K562 (cell line): Measurements from ENCODE around the gene MADD. TPM values are rescaled to one million over a fixed set of nuclear protein-coding genes. Genes with fewer than 3 reads are reported as not detected.
A peak's percentile ranks its signal among the peaks of the same experiment; 100 is the strongest.

Source experiments
- BRF1 ChIP-seq: IDR thresholded peaks from 3 replicates; pipeline ENCODE4 v1.6.1; 2011; ENCODE audit warnings: borderline replicate concordance, mild to moderate bottlenecking; ENCODE audit not compliant: insufficient read length; ENCODE audit errors: extremely low read depth
- CHD4 ChIP-seq: fragments of 200-600 bp; sonication (generic); IDR thresholded peaks from 3 replicates; pipeline ENCODE4 v1.6.1; 2012; ENCODE audit warnings: low read depth, mild to moderate bottlenecking, mixed read lengths, low read length, inconsistent platforms; ENCODE audit not compliant: insufficient read depth, insufficient replicate concordance, poor library complexity, severe bottlenecking
- ESRRA ChIP-seq: fragments of 450-650 bp; IDR thresholded peaks from 2 replicates; pipeline ENCODE4 v1.6.1; 2014; ENCODE audit warnings: low read depth, mild to moderate bottlenecking, moderate library complexity, borderline replicate concordance
- GABPB2 ChIP-seq: fragments of 250-450 bp; sonication (Bioruptor Pico); conservative IDR thresholded peaks from 2 replicates; pipeline ENCODE4 v1.5.1; 2021; ENCODE audit warnings: mild to moderate bottlenecking
- HEY1 ChIP-seq: fragments of 250-450 bp; sonication (Bioruptor Pico); IDR thresholded peaks from 2 replicates; pipeline ENCODE4 v1.5.0; 2020; ENCODE audit warnings: mild to moderate bottlenecking, moderate library complexity, borderline replicate concordance
- HNRNPLL ChIP-seq: fragments of 200-400 bp; formaldehyde crosslinking; IDR thresholded peaks from 2 replicates; pipeline ENCODE4 v1.6.1; 2017; ENCODE audit warnings: low read length, low read depth, mild to moderate bottlenecking; ENCODE audit not compliant: poor library complexity, severe bottlenecking
- NEUROD1 ChIP-seq: fragments of 150-350 bp; IDR thresholded peaks from 2 replicates; pipeline ENCODE4 v1.6.1; 2014; ENCODE audit warnings: borderline replicate concordance, low read length, low read depth; ENCODE audit not compliant: partially characterized antibody
- PHTF2 ChIP-seq: fragments of 250-450 bp; sonication (Bioruptor Pico); IDR thresholded peaks from 2 replicates; pipeline ENCODE4 v1.5.0; 2021; ENCODE audit warnings: mild to moderate bottlenecking
- POLR2G ChIP-seq: fragments of 200-400 bp; formaldehyde crosslinking; IDR thresholded peaks from 2 replicates; pipeline ENCODE4 v1.6.1; 2017; ENCODE audit warnings: low read depth, mild to moderate bottlenecking, antibody characterized with exemption, low read length, moderate library complexity
- PURB ChIP-seq: sonication (generic); formaldehyde crosslinking; IDR thresholded peaks from 2 replicates; pipeline ENCODE4 v1.9.0; 2021; ENCODE audit warnings: low read depth, mild to moderate bottlenecking, missing genetic modification reagents
- SMAD4 ChIP-seq: fragments of 250-450 bp; sonication (Bioruptor Pico); conservative IDR thresholded peaks from 2 replicates; pipeline ENCODE4 v1.8.0; 2021; ENCODE audit warnings: inconsistent platforms, mild to moderate bottlenecking, moderate library complexity
- TCFL5 ChIP-seq: fragments of 250-450 bp; sonication (Bioruptor Pico); conservative IDR thresholded peaks from 2 replicates; pipeline ENCODE4 v1.6.1; 2021; ENCODE audit warnings: mild to moderate bottlenecking, moderate library complexity, matching md5 sums
- XRCC4 ChIP-seq: IDR thresholded peaks from one replicate; pipeline ENCODE4 v1.6.1; 2011; ENCODE audit not compliant: insufficient read depth, insufficient read length; ENCODE audit errors: extremely low read depth
- ZC3H4 ChIP-seq: sonication (generic); formaldehyde crosslinking; IDR thresholded peaks from 2 replicates; pipeline ENCODE4 v1.9.0; 2021; ENCODE audit warnings: missing genetic modification reagents, borderline replicate concordance
- ZFP30 ChIP-seq: fragments of 250-450 bp; sonication (Bioruptor Pico); IDR thresholded peaks from 2 replicates; pipeline ENCODE4 v1.8.0; 2022; ENCODE audit warnings: moderate library complexity, mild to moderate bottlenecking, inconsistent platforms, borderline replicate concordance
- ZNF384 ChIP-seq: IDR thresholded peaks from 2 replicates; pipeline ENCODE4 v1.6.1; 2012; ENCODE audit warnings: low read depth, low read length, improper control_type of control experiment
- ZNF551 ChIP-seq: fragments of 250-450 bp; sonication (Bioruptor Pico); IDR thresholded peaks from 2 replicates; pipeline ENCODE4 v1.5.0; 2021; ENCODE audit warnings: mild to moderate bottlenecking, moderate library complexity
- polyA plus RNA-seq, 8 experiments: library from polyadenylated mRNA; depleted of rRNA in 4 of 8; stranded (reverse) in 5 of 8; unstranded in 3 of 8; fragments of >200 nt; fragmentation: Nextera tagmentation in 2 of 8; fragmentation: Illumina TruSeq in 1 of 8; extraction: Ambion mirVana in 2 of 8; extraction: Trizol in 1 of 8; gene quantifications; 2 replicates each; pipeline versions ENCODE4 v1.2.1 to v1.2.3, GENCODE V29; 2011 to 2014; ENCODE audit warnings: inconsistent platforms in 1 of 8, missing spikeins in 1 of 8
- total RNA-seq, 7 experiments: library from RNA; depleted of rRNA in 6 of 7; stranded (reverse); fragments of >200 nt in 6 of 7; fragmentation: Illumina TruSeq in 2 of 7; extraction: Trizol in 2 of 7; gene quantifications; 2 replicates each; pipeline versions ENCODE4 v1.2.1 to v1.2.3, GENCODE V29; 2011 to 2021; ENCODE audit warnings: low replicate concordance in 1 of 7
- TF ChIP-seq, protein P1 (sequence below): fragments of 250-450 bp; sonication (Bioruptor Pico); IDR thresholded peaks from 2 replicates; pipeline ENCODE4 v1.4.0; 2020; ENCODE audit warnings: mild to moderate bottlenecking, moderate library complexity
- TF ChIP-seq, protein P2 (sequence below): fragments of 450-650 bp; IDR thresholded peaks from 2 replicates; pipeline ENCODE4 v1.6.1; 2016
- TF ChIP-seq, protein P3 (sequence below), 2 experiments: fragments of 150-350 bp in 1 of 2; IDR thresholded peaks; 2 replicates each; pipeline ENCODE4 v1.6.1; 2012 to 2016; ENCODE audit warnings: low read depth in 2 of 2, low read length in 2 of 2, mild to moderate bottlenecking in 1 of 2, moderate library complexity in 1 of 2

MADD gene
- total and polyA plus RNA-seq, 9 of the 15 experiments (the other 6 are each of a cell fraction or from before 2014, with no cell fraction given) = 0.68 to 57.6 (median 33.6) TPM

DNA sequence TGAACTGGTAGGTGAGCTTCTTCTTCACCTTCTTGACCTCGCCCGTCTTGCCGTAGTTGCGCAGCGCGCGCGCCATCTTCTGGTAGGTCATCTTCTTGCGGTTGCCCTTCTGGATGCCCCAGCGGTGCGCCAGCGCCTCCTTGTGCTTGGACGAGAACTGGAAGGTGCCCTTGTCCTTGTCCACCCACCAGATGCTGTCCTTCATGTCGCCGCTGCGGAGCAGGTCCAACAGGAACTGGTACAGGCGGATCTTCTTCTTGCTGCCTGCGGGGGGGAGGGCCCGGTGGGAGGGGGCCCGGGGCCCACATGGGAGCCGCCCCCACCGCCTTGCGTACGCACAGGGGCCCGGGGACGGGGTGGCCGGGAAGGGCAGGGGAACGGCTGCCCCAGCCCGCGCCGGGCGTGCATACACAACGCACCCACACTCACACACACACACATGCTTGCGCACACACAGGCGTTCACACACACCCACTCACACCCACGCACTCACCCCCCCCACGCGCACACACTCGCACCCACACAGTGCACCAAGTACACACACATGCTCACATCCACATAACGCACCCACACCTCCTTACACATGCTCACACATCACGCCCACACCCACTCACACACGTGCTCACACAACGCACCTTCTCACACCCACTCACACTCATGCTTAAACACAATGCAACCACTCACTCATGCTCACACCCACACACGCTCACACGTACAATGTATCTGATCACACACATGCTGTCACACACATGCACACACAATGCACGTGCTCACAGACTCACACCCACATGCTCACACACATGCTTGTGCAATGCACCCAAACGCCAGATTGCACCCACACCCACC, 85.6 kb downstream of the MADD start (continued):
- no peak for TF ChIP-seq PURB
- TF ChIP-seq HNRNPLL = peak; percentile 60
- no peak for TF ChIP-seq TCFL5
- TF ChIP-seq ZFP30 (CRISPR knock-in tag) = no peak
- TF ChIP-seq, protein P1, sequence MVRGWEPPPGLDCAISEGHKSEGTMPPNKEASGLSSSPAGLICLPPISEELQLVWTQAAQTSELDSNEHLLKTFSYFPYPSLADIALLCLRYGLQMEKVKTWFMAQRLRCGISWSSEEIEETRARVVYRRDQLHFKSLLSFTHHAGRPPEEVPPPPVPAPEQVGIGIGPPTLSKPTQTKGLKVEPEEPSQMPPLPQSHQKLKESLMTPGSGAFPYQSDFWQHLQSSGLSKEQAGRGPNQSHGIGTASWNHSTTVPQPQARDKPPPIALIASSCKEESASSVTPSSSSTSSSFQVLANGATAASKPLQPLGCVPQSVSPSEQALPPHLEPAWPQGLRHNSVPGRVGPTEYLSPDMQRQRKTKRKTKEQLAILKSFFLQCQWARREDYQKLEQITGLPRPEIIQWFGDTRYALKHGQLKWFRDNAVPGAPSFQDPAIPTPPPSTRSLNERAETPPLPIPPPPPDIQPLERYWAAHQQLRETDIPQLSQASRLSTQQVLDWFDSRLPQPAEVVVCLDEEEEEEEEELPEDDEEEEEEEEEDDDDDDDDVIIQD (CRISPR knock-in tag) = no peak
- TF ChIP-seq CHD4 = no peak
- 0 out of 2 replicates have a peak, but pooled peaks have one; percentile 42 for TF ChIP-seq ZNF384
- no peak for TF ChIP-seq SMAD4 (CRISPR knock-in tag)
- no peak for TF ChIP-seq ZNF551 (CRISPR knock-in tag)
- no peak for TF ChIP-seq ZC3H4 (CRISPR knock-in tag)
- no peak for TF ChIP-seq PHTF2 (CRISPR knock-in tag)
- TF ChIP-seq ESRRA = peak; percentile 99
- TF ChIP-seq, protein P2, sequence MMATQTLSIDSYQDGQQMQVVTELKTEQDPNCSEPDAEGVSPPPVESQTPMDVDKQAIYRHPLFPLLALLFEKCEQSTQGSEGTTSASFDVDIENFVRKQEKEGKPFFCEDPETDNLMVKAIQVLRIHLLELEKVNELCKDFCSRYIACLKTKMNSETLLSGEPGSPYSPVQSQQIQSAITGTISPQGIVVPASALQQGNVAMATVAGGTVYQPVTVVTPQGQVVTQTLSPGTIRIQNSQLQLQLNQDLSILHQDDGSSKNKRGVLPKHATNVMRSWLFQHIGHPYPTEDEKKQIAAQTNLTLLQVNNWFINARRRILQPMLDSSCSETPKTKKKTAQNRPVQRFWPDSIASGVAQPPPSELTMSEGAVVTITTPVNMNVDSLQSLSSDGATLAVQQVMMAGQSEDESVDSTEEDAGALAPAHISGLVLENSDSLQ = peak; percentile 41; the same call in 1 of the 2 replicates
- TF ChIP-seq, protein P3, sequence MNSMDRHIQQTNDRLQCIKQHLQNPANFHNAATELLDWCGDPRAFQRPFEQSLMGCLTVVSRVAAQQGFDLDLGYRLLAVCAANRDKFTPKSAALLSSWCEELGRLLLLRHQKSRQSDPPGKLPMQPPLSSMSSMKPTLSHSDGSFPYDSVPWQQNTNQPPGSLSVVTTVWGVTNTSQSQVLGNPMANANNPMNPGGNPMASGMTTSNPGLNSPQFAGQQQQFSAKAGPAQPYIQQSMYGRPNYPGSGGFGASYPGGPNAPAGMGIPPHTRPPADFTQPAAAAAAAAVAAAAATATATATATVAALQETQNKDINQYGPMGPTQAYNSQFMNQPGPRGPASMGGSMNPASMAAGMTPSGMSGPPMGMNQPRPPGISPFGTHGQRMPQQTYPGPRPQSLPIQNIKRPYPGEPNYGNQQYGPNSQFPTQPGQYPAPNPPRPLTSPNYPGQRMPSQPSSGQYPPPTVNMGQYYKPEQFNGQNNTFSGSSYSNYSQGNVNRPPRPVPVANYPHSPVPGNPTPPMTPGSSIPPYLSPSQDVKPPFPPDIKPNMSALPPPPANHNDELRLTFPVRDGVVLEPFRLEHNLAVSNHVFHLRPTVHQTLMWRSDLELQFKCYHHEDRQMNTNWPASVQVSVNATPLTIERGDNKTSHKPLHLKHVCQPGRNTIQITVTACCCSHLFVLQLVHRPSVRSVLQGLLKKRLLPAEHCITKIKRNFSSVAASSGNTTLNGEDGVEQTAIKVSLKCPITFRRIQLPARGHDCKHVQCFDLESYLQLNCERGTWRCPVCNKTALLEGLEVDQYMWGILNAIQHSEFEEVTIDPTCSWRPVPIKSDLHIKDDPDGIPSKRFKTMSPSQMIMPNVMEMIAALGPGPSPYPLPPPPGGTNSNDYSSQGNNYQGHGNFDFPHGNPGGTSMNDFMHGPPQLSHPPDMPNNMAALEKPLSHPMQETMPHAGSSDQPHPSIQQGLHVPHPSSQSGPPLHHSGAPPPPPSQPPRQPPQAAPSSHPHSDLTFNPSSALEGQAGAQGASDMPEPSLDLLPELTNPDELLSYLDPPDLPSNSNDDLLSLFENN (IDR thresholded peaks at IDR 0.05; ENCODE audit: low read depth in 2 of 2, low read length in 2 of 2) = no peak
- TF ChIP-seq XRCC4 = no peak
- no peak for TF ChIP-seq GABPB2 (CRISPR knock-in tag)
- no peak for TF ChIP-seq HEY1 (CRISPR knock-in tag)
- peak; percentile 22 for TF ChIP-seq NEUROD1
- TF ChIP-seq BRF1 = no peak
- peak; percentile 50; the same call in 1 of the 2 replicates for TF ChIP-seq POLR2G
